GM12892 (cell line): ENCODE data around the gene FOXN1.

Experiments
- POLR2A ChIP-seq: IDR thresholded peaks from 2 replicates; pipeline ENCODE4 v1.6.1; 2011; ENCODE audit warnings: low read depth, low read length, control low read depth
- POLR2AphosphoS5 ChIP-seq: IDR thresholded peaks from 2 replicates; pipeline ENCODE4 v1.6.1; 2011; ENCODE audit warnings: low read depth, low read length, control low read depth
- TAF1 ChIP-seq: IDR thresholded peaks from 2 replicates; pipeline ENCODE4 v1.6.1; 2011; ENCODE audit warnings: low read depth, mild to moderate bottlenecking, control low read depth, low read length, borderline replicate concordance

DNA sequence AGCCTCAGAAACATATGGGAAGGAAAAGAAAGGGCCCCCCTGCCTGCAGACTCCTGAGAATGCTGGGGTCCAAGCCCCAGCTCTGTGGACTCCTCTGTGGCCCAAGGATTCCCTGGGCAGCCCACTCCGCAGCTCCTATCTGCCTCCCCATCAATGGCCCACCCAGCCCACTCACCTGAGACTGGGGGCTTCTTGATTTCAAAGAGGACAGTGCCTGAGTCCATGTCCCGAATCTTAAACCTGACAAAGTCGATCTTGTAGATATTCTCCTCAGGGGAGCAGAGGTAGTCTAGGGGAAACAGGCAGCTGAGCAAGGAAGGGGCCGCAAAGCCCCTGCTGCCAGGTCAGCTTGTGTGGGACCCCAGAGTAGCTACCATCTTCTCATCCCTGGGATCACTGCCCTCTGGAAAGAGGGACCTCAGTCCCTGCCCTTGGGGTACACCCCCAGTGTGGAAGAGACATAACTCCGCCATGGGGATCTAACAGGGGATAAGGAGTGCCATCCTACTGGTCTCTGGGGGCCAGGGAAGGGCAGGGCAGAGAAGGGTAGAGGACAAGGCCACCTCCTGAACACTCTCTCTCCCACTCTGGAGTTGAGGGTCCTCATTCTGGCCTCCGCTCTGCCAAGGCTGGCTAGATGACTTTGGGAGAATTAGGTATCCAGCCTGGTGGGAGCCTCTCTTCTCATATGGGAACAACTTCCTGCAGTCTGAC, 42.4 kb downstream of the FOXN1 start:
- TF ChIP-seq TAF1, result no peak
- TF ChIP-seq POLR2A, result no peak
- no peak for TF ChIP-seq POLR2AphosphoS5
